ENCODE results near the gene DCHS1. TPM values are rescaled to one million over a fixed set of nuclear protein-coding genes. Genes with fewer than 3 reads are reported as not detected.

DCHS1 gene
- total RNA-seq, 1 donor from 2014 or later = 156 TPM

DNA sequence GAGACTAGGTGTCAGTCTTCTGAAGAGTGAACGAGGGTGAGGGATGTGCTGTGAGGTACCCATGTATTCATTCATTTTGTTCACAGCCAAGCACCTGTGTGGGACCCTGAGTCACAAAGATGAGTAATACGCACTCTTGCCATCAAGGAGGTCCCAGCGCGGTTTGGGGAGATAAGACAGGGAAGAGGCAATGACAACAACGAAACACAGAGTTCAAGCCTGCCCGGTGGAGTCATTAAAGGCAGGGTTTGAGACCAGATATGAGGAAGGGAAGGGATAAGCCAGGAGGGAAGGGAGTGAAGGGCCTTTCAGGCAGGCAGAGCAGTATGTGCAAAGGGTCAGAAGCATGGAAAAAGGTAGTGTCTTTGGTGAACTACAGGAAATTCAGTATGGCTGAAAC is 4.6 kb downstream of the DCHS1 start:
- H3K27me3 Mint-ChIP-seq (ENCODE audit: unreplicated experiment) = no peaks in the 10 kb centered on the region
- H3K27ac Mint-ChIP-seq (ENCODE audit: unreplicated experiment) = no peak overlapping the region
- H3K4me3 Mint-ChIP-seq (ENCODE audit: unreplicated experiment) = no peak overlapping the region
- H3K36me3 Mint-ChIP-seq (ENCODE audit: low read depth, unreplicated experiment) = no peaks in the 10 kb centered on the region
- no peak for TF ChIP-seq CTCF (IDR thresholded peaks at IDR 0.05; ENCODE audit: unreplicated experiment)
- no peak for DNase-seq (ENCODE audit: low spot score)
- no peaks in the 10 kb centered on the region for H3K9me3 Mint-ChIP-seq (ENCODE audit: unreplicated experiment)
- H3K4me1 Mint-ChIP-seq (ENCODE audit: unreplicated experiment) = no peaks in the 10 kb centered on the region

DNA sequence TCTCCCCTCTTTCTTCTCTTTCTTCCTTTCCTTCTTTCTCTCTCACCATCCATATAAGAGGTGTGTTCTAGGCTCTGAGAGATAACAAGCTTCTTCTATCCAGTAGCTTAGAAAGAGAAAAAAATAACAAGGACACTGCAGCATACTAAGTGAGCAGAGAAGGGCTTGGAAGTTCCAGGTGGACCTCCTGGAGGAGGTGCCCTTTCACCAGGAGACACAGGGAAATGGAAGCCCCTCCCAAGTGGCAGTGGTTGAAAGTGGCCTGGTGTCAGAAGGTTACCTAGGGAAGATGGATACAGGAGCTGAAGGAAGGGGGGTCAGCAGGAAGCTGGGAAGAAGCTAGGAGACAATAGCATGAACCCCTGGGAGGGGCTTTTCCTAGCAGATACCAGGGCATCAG is 5.5 kb downstream of the DCHS1 start:
- H3K27ac Mint-ChIP-seq (ENCODE audit: unreplicated experiment) = no peak overlapping the region
- peaks cover under 1% of the 10 kb centered on the region for H3K4me1 Mint-ChIP-seq (ENCODE audit: unreplicated experiment)
- TF ChIP-seq CTCF (IDR thresholded peaks at IDR 0.05; ENCODE audit: unreplicated experiment) = no peak
- H3K9me3 Mint-ChIP-seq (ENCODE audit: unreplicated experiment) = no peaks in the 10 kb centered on the region
- H3K4me3 Mint-ChIP-seq (ENCODE audit: unreplicated experiment) = no peak overlapping the region
- no peaks in the 10 kb centered on the region for H3K27me3 Mint-ChIP-seq (ENCODE audit: unreplicated experiment)
- no peaks in the 10 kb centered on the region for H3K36me3 Mint-ChIP-seq (ENCODE audit: low read depth, unreplicated experiment)
- DNase-seq (ENCODE audit: low spot score) = no peak

- peaks cover 5% of the 10 kb centered on the region for H3K4me1 Mint-ChIP-seq (ENCODE audit: unreplicated experiment)
- no peak overlapping the region for H3K4me3 Mint-ChIP-seq (ENCODE audit: unreplicated experiment)
- H3K9me3 Mint-ChIP-seq (ENCODE audit: unreplicated experiment) = no peaks in the 10 kb centered on the region
- no peak for DNase-seq (ENCODE audit: low spot score)
- H3K36me3 Mint-ChIP-seq (ENCODE audit: low read depth, unreplicated experiment) = no peaks in the 10 kb centered on the region
- no peak overlapping the region for H3K27ac Mint-ChIP-seq (ENCODE audit: unreplicated experiment)
- no peak for TF ChIP-seq CTCF (IDR thresholded peaks at IDR 0.05; ENCODE audit: unreplicated experiment)
- no peaks in the 10 kb centered on the region for H3K27me3 Mint-ChIP-seq (ENCODE audit: unreplicated experiment)
Measured at GRCh38 chr11:6648501-6648900, 7.1 kb downstream of the DCHS1 start.

GRCh38 chr11:6647836-6648235 is 7.8 kb downstream of the DCHS1 start:
- H3K9me3 Mint-ChIP-seq (ENCODE audit: unreplicated experiment) = no peaks in the 10 kb centered on the region
- H3K4me1 Mint-ChIP-seq (ENCODE audit: unreplicated experiment) = peaks cover 5% of the 10 kb centered on the region
- H3K27ac Mint-ChIP-seq (ENCODE audit: unreplicated experiment) = no peak overlapping the region
- H3K4me3 Mint-ChIP-seq (ENCODE audit: unreplicated experiment) = no peak overlapping the region
- TF ChIP-seq CTCF (IDR thresholded peaks at IDR 0.05; ENCODE audit: unreplicated experiment) = no peak
- no peaks in the 10 kb centered on the region for H3K27me3 Mint-ChIP-seq (ENCODE audit: unreplicated experiment)
- no peak for DNase-seq (ENCODE audit: low spot score)
- H3K36me3 Mint-ChIP-seq (ENCODE audit: low read depth, unreplicated experiment) = no peaks in the 10 kb centered on the region

GRCh38 chr11:6646918-6647679 is 8.5 kb downstream of the DCHS1 start:
- Mint-ChIP-seq H3K4me1 (ENCODE audit: unreplicated experiment) (peaks cover 5% of the 10 kb centered on the region), H3K27me3 (ENCODE audit: unreplicated experiment) (no peaks in the 10 kb centered on the region), H3K36me3 (ENCODE audit: low read depth, unreplicated experiment) (no peaks in the 10 kb centered on the region), H3K27ac (ENCODE audit: unreplicated experiment) (no peak overlapping the region), H3K4me3 (ENCODE audit: unreplicated experiment) (no peak overlapping the region), H3K9me3 (ENCODE audit: unreplicated experiment) (no peaks in the 10 kb centered on the region)
- TF ChIP-seq CTCF (IDR thresholded peaks at IDR 0.05; ENCODE audit: unreplicated experiment) = no peak
- DNase-seq (ENCODE audit: low spot score) = no peak

Measured in endothelial cell (in vitro differentiated cells).